RCC 7860 (cell line): Measurements from ENCODE around the gene DDIT4.
"Not testable (repeated sequence)": the region's sequence is repeated elsewhere in the genome, so short reads cannot be mapped to it uniquely, and the experiment has no call there.

Experiments
- DNase-seq: peaks from one replicate; pipeline ENCODE4 v3.0.0-alpha.2; 2015; ENCODE audit warnings: low spot score
- FAIRE-seq: peaks from 2 replicates; lab custom pipeline; 2012; peaks lifted over from hg19 to GRCh38; lab: Jason Lieb, UNC

DDIT4 gene

DNA sequence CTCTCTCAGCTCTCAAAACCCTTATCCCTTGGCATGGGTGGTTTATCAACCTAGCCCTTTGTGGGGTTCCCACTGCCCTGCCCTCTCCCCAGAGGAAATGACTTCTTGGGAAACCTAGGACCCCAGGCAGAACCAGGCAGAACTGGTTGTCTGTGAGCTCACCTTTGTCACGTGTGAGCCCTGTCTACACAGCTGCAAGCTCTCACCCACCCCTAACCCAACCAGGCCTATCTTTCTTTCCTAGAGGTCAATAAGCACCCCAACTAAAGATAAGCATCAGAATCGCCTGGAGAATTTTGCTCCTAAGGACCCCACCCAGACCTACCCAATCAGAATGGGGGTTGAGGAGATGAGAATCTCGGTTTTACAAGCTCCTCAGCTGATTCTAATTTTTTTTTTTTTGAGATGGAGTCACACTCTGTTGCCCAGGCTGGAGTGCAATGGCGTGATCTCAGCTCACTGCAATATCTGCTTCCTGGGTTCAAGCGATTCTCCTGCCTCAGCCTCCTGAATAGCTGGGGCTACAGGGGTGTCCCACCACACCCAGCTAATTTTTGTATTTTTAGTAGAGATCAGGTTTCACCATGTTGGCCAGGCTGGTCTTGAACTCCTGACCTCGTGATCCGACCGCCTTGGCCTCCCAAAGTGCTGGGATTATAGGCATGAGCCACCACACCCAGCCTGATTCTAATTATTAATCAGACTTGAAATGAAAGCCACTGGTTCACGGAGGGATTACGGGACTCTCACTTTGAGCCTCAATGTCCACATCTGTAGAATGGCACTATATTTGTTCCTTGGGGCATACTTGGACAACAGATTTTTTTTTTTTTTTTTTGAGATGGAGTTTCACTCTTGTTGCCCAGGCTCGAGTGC lies 7.5 kb upstream of the DDIT4 start:
- DNase-seq (no peak), FAIRE-seq (no peak)

DNA sequence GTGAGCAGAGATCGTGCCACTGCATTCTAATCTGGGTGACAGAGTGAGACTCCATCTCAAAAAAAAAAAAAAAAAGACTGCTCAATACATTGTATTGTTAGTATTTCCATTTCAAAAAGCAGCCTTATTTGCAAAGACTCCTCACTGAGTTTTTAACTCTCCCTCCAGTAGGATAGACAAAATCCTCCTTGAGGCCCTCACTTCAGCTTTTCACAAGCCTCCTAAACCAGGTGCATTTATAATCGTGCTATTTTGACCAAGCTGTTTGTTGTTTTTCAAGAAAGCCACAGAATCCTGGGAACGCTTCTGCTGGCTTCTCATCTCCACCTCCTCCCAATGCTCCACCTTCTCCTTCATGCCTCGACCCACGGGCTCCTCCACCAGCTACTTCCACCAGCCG lies 6.3 kb upstream of the DDIT4 start:
- FAIRE-seq (no peak), DNase-seq (no peak)

DNA sequence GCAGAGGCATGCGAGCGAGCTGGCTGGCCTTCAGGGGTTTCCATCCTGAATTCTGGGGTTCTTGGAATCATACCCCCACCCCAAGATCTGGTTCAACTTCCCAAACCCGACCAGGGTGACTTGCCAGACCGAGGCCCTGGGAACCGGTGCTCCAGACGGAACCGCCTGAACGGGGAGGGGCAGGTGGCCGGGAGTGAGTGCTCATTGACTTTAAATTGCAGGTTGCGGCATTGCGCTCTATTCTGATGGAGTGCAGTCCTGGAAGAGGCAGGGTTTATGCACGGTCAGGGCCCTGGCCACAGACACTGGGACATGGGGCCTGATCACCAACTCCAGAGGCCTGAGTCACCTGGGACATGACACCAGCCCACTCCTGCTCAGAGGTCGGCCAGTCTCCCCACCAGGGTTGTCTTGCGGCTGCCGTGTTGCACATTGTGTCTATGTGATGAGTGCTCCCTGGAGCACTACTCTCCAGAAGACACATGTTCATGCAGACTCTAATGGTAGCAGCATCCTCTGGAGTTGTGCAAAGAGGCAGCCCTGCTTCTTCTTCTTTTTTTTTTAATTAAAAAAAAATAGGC lies 5.8 kb upstream of the DDIT4 start:
- FAIRE-seq (no peak), DNase-seq (no peak)

DNA sequence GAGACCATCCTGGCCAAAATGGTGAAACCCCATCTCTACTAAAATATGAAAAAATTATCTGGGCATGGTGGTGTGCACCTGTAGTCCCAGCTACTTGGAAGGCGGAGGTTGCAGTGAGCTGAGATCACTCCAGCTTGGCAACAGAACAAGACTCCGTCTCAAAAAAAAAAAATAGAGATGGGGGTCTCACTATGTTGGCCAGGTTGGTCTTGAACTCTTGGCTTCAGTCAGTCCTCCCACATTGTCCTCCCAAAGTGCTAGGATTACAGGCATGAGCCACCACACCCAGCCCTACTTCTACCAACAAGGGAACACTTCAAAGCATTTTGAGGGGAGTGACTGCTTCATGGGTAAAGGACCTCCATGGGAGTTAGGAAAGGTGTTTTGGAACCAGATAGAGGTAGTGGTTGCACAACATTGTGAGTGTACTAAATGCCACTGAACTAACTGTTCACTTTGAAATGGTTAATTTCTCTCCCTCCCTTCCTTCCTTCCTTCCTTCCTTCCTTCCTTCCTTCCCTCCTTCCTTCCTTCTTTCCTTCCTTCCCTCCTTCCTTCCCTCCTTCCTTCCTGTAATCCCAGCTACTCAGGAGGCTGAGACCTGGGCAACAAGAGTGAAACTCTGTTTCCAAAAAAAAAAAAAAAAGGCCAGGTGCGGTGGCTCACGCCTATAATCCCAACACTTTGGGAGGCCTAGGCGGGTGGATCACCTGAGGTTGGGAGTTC lies 5.1 kb upstream of the DDIT4 start:
- not testable (repeated sequence) for DNase-seq, FAIRE-seq

DNA sequence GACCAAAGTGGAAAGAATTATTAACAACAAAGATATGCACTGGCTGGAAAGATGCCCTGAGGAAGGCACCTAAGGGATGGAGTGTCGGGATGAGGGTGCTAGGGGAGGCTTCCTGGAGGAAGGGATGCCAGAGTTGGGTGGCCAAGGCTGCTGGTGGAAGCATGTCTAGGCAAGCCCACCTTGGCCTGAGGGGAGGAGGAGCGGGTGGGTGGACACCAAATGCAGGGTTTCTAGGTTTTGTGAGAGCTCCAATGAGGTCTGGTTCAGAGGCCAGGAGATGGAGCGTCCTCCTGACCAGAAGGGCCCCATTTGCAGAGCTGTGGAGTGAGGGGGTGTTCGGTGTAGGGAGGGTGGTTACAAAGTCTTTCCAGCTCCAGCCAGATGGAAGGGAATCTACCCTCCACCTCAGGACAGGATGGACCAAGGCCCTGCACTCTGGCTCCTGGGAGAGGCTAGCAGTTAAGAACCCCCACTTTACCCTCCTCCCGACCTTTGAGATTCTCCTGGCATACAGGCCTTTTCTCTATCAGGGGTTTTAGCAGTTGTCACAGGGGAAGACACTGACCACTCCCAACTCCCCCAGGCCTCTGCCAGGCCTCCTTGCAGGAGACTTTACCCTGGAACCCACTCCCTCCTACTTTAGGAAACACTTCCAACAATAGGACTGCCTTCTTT lies 3.0 kb upstream of the DDIT4 start:
- DNase-seq (no peak), FAIRE-seq (no peak)

DNA sequence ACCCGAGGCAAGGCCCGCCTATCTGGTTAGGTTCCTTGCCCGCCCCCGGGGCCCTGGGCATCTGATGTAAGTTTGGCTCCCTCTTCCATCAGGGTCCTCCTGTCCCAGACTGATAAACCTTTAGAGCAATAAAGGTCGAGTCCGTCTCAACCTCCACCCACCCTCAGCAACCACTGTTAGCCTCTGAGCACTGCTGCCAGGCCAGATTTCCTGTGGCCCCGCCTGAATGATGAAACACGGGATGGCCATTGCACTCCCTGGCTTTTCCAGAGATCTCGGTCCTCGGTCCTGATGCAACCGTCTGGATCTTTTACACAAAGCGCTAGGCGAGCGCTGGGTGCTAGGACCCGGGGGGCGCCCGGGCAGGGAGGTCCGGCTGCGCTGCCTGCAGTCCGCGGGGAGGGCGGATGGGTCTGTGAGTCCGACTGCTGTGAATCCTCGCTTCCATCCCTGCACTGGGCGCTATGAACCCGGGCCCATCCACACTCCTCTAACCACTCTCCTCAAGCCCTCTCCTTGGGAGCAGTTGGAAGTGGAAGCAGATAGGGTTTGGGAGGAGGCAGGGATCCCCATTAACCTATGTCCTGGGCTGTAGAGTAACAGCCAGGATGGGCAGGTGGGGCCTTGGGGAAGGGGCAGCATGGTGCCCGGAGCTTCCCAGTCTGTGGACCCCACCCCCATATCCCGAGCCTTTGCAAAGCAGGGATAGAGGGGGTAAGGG lies 875 bp upstream of the DDIT4 start:
- FAIRE-seq (no peak), DNase-seq (peak; percentile 79)

DNA sequence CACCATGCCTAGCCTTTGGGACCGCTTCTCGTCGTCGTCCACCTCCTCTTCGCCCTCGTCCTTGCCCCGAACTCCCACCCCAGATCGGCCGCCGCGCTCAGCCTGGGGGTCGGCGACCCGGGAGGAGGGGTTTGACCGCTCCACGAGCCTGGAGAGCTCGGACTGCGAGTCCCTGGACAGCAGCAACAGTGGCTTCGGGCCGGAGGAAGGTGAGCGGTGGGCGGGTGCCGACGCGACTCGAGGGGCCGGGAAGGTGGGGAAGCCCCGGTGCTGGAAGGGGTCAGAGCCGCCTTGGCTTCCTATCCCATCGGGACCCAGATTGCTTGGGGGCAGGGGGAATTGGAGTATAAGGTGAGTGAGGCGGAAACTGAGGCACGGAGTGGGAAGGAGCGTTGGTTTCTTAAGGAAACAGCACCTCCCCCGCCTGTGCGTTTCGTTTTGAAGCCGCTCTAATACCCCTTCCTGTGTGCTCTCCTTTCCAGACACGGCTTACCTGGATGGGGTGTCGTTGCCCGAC lies 547 bp downstream of the DDIT4 start:
- DNase-seq (no peak), FAIRE-seq (no peak)

DNA sequence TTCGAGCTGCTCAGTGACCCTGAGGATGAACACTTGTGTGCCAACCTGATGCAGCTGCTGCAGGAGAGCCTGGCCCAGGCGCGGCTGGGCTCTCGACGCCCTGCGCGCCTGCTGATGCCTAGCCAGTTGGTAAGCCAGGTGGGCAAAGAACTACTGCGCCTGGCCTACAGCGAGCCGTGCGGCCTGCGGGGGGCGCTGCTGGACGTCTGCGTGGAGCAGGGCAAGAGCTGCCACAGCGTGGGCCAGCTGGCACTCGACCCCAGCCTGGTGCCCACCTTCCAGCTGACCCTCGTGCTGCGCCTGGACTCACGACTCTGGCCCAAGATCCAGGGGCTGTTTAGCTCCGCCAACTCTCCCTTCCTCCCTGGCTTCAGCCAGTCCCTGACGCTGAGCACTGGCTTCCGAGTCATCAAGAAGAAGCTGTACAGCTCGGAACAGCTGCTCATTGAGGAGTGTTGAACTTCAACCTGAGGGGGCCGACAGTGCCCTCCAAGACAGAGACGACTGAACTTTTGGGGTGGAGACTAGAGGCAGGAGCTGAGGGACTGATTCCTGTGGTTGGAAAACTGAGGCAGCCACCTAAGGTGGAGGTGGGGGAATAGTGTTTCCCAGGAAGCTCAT lies 1.1 kb downstream of the DDIT4 start:
- no peak for FAIRE-seq
- no peak for DNase-seq

DNA sequence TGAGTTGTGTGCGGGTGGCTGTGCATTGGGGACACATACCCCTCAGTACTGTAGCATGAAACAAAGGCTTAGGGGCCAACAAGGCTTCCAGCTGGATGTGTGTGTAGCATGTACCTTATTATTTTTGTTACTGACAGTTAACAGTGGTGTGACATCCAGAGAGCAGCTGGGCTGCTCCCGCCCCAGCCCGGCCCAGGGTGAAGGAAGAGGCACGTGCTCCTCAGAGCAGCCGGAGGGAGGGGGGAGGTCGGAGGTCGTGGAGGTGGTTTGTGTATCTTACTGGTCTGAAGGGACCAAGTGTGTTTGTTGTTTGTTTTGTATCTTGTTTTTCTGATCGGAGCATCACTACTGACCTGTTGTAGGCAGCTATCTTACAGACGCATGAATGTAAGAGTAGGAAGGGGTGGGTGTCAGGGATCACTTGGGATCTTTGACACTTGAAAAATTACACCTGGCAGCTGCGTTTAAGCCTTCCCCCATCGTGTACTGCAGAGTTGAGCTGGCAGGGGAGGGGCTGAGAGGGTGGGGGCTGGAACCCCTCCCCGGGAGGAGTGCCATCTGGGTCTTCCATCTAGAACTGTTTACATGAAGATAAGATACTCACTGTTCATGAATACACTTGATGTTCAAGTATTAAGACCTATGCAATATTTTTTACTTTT lies 1.8 kb downstream of the DDIT4 start:
- FAIRE-seq: no peak
- DNase-seq: no peak

DNA sequence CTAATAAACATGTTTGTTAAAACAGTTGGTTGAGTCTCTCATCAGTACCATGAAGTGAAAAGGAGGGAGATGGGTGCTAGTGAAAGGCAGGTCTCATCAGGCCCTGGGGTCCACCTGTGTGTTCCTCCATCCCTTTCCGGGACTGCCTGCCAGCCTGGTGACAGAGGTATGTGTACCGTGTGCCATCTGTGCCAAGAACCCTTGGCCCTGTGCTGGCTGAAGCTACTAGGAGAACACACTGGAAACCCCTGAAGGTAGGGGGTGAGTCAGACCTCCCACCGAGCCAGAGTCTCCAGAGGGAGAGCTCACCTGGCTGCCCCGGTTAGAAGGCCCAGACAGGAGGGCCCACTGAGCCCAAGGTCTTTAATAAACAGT lies 2.3 kb downstream of the DDIT4 start:
- DNase-seq (no peak), FAIRE-seq (no peak)

DNA sequence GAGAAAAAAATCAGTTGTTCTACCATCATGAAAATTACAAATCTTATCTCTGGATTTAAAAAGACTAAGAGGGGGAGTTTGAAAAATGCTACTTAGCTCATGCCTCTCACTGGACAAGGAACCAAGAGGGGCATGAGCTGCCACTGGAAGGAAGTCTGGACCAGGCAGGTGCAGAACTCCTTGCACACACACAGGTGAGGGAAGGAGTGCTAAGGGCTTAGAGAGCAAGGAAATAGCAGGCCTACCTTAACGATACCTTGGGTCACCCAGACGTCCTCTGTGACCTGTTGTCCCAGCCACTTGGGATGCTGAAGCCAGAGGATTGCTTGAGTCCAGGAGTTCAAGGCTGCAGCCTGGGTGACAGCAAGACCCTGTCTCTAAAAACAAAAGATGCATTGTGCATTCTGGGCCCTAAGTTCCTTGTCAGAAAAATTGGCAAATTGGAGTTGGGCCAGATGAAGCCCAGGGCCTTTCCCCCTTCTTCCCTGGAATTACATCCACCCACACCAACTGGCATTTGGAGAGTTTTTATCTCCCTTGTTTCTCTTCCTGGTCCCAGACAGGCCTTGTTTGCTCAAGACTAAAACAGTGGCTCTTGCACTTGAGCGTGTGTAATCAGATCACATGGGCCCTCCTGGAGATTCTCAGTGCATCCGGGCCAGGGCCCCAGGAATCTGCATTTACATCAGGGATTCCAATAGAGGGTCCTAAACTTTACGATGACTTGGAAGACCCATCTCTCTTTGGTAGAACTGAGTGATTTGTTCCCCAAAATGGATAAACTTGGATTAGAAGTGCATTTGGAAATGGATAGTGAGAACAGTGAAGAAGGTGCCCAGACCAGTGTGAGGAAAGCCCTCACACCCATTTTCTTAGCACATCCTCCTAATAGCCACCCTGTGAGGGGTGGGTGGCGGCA lies 3.0 kb downstream of the DDIT4 start:
- DNase-seq: no peak
- no peak for FAIRE-seq

DNA sequence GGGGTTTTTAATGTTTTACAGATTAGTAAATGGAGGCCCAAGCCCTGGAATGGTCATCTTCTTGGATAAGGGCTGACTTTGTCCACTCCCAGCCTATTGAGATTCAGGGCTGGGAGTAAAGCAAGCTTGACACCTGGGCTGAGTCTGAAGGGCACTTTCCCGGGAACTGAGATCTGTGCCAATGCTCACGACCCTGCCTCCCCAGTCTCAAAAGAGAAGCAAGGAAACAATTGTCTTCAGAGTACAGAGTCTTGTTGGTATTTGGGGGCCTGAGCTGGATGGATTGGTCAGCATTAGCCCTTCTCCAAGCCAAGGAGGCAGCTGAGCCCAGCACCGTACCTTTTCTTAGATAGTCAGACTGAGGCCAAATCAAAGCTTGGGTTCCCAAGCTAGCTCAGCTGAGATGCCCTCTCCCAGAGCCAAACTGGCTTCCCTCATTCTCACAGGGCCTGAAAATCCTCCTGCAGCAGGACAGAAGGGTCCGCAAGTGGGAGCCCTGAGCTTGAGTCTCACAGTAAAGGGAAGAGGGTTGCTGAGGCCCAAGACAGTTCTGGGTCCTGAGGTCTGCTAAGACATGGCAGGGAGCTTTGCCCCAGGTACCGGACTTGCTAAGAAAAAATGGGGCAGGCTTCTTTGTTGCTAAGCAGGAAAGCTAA lies 3.7 kb downstream of the DDIT4 start:
- no peak for FAIRE-seq

DNA sequence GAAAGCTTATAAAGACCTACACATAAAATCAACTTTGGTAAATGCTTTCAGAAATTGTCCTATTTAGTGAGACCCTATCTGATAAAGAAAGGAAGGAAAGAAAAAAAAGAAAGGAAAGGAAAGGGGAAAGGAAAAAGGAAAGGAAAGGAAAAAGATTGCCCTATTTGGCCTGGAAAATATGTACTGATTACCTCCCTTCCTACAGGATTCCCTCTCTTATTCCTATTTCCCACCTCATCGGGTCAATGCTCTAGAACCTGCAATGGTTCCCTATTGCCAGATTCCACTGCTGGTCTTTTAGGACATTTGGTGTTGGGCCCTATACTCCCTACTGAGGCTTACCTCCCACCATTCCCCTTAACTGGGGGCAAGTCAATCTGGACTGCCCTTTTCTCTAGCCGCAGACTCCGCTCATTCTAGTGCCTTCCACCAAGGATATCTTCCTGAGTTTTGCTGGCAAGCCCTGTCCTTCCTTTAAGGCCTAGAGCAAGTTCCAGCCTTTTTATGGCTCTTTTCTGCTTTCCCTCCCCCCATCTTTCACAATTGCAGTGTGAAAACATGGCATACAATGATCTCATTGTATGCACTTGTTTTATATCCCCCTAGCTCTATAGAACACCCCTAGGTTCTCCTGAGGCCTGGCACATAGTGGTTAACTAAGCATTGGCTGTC lies 4.4 kb downstream of the DDIT4 start:
- FAIRE-seq: no peak
- DNase-seq: no peak

More for the DNA sequence above, 3.7 kb downstream of the DDIT4 start:
- no peak for DNase-seq

DNA sequence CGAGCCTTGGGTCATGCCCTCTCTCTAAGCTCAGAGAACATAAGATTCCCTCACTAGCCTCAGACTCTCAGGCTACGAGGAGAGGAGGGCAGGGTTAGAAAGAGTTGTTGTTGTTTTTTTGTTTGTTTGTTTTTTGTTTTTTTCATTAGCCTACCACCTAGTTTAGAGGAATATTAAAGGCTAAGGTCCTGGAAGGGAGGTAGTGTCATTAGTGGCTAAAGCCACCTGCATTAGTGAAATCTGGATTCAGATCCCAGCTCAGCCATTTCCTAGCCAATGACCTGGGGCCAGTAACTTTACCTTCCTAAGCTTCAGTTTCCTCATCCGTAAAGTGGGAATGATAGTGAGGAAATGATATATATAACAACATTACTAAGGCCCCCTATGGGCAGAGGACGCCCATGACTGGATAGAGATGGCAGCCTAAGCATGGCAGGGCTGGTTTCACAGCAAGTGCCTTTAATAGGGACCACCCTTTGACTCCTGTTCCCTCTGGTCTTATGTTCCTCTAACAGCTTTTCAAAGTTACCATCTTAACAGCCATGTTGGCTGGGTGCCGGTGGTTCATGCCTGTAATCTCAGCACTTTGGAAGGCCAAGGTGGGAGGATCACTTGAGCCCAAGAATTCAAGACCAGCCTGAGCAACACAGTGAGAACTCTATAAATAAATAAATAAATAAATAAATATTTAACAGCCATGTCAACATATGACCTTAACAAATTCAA lies 5.1 kb downstream of the DDIT4 start:
- FAIRE-seq (no peak), DNase-seq (no peak)

DNA sequence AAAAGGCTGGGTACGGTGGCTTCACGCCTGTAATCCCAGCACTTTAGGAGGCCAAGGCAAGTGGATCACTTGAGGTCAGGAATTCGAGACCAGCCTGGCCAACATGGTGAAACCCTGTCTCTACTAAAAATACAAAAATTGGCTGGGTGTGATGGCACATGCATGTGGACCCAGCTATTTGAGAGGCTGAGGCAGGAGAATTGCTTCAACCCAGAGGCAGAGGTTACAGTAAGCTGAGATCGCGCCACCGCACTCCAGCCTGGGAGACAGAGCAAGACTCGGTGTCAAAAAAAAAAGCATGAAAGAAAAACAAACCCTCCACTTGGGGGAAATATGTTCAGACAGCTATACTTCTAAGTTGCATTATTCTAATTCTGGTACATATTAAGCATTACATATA lies 5.9 kb downstream of the DDIT4 start:
- DNase-seq, FAIRE-seq: not testable (repeated sequence)

DNA sequence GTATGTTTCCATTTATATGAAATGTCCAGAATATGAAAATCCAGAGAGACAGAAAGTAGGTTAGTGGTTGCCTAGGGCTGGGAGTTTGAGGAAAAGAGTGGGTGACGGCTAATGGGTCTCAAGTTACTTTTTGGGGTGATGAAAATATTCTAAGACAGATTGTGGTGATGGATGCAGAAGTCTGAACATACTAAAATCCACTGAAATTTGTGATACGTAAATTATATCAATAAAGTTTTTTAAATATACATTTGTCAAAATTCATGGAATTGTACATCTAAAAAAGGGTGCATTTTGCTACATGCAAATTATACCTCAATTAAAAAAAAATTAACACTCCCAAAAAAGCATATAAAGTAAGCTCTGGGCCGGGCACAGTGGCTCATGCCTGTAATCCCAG lies 9.4 kb downstream of the DDIT4 start:
- DNase-seq (no peak), FAIRE-seq (no peak)
